Astrocyte of the cerebellum (primary cell): Measurements from ENCODE around the gene VNN1.
"Not testable (repeated sequence)": the region's sequence is repeated elsewhere in the genome, so short reads cannot be mapped to it uniquely, and the experiment has no call there.

ENCODE experiments used
- DNase-seq: peaks from one replicate; pipeline ENCODE4 v3.0.0-alpha.2; 2011; ENCODE audit warnings: low read depth
- H3K4me3 ChIP-seq: 2 replicates; pipeline ENCODE4 v1.5.1; 2011; ENCODE audit warnings: mild to moderate bottlenecking, low read depth, low read length, moderate library complexity
- in situ Hi-C: cut with HindIII; loops from 2 replicates; pipeline ENCODE4 v1.10.0; 2017; ENCODE audit warnings: low sequenced_read_pairs
- TF ChIP-seq, protein P1 (sequence below): IDR thresholded peaks from 2 replicates; pipeline ENCODE4 v1.5.1; 2012; ENCODE audit warnings: low read length, low read depth, moderate library complexity, mild to moderate bottlenecking; ENCODE audit errors: missing control alignments

The VNN1 gene

DNA sequence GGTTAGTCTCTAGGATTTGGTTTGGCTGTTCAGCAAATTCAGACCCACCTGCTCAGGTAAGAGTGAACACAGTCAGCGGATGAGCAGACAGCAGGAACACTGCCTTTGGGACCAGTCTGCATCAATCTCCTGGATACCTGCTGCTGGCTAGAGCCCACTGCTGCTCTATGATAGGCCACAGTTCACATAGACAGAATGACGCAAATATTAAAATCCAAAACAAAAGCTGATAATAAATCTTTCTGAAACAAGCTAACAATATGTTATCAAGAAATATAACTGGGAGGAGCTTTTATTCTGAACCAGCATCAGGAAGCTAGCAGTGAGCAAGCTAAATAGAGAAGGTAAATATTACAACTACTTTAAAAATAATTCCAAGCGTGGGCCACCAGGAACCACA, 54.8 kb downstream of the VNN1 start, which contains the start of gene TAAR1:
TSS of gene TAAR1 (minus strand) at position 101 of the 400 bp plus-strand sequence. CDS start 13,179 bp downstream, outside the sequence.
- DNase-seq, result no peak
- TF ChIP-seq, protein P1, sequence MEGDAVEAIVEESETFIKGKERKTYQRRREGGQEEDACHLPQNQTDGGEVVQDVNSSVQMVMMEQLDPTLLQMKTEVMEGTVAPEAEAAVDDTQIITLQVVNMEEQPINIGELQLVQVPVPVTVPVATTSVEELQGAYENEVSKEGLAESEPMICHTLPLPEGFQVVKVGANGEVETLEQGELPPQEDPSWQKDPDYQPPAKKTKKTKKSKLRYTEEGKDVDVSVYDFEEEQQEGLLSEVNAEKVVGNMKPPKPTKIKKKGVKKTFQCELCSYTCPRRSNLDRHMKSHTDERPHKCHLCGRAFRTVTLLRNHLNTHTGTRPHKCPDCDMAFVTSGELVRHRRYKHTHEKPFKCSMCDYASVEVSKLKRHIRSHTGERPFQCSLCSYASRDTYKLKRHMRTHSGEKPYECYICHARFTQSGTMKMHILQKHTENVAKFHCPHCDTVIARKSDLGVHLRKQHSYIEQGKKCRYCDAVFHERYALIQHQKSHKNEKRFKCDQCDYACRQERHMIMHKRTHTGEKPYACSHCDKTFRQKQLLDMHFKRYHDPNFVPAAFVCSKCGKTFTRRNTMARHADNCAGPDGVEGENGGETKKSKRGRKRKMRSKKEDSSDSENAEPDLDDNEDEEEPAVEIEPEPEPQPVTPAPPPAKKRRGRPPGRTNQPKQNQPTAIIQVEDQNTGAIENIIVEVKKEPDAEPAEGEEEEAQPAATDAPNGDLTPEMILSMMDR, result no peak
- in situ Hi-C loops, result no loop called here
- H3K4me3 ChIP-seq, result no peak within 1 kb of the TSS

DNA sequence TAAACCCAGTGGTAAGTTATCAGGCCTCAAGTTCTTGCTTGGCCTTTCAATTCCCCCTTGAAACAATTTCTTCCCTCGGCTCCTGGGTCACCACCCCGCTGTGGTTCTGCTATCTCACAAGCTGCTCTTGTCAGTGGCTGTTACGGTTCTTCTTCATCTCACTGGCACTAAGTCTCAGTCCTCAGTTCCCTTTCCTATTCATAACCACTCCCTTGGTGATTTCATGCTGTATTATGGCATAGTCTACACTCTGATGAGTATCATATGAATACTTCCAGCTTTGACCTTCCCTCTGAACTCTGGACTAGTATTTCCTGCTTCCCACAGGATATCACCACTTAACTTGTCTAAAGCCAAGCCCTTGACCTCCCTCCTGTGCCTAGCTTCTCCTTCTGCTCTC, 62.8 kb downstream of the VNN1 start:
- TF ChIP-seq, protein P1, result no peak
- in situ Hi-C loops, result no loop called here
- no peak for DNase-seq
- H3K4me3 ChIP-seq, result no peak overlapping the region

DNA sequence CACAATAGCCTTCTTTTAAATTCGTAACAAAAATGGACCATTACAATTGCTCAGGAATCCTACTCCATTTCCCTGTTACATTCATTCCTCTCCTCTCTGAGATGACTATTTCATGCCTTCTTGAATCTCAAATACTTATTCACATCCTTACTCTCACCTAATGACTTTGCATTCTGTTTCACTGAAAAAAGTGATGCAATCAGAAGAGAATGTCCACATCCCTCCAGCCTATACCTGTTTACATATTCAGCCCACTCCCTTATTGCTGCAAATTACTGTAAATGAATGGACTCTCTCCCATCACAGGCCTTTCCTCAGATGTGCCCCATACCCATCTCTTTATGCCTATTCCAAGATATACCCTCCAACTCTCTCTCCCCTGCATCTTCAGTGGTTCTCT, 63.4 kb downstream of the VNN1 start:
- TF ChIP-seq, protein P1, result no peak
- DNase-seq, result no peak
- in situ Hi-C loops, result no loop called here
- no peak overlapping the region for H3K4me3 ChIP-seq

DNA sequence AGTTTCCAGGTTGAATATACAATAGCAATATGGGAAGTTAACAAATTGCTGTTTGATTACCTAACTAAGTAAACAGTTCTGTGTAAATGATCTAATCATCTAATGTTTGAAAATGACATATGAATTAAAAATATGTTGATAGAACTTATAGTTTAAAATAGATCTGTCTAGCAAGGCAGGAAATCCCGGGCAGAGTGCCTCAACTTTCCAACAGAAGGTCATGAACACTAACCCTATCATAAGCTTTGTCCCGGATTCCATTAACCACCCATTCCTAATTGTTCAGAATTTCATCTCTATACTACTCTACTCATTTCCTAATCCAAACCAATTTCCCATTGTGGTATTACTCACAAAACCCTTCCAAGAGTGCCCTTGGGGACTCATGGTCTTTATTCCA, 65.0 kb downstream of the VNN1 start:
- no peak overlapping the region for H3K4me3 ChIP-seq
- in situ Hi-C loops, result no loop called here
- TF ChIP-seq, protein P1, result no peak
- DNase-seq, result no peak

DNA sequence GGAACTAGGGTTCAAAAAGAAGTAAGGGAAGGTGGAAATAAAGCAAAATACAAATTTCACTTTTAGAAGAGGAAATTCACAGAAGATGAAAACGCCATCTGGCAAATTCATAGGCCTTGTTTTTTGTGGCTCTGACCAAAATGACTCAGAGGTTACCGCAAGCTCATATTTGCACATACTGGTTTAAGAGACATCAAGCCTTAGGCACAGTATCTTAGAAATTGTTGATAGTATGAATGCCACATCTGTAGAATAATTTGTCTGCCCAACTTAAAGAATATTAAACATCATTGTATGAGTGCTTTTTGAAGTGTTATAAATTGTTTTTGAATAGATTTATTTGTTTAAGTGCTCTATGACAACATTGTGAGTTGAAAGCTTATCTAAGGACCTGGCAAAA, 65.5 kb downstream of the VNN1 start:
- no peak overlapping the region for H3K4me3 ChIP-seq
- peak; percentile 57 for DNase-seq
- in situ Hi-C loops, result no loop called here
- TF ChIP-seq, protein P1, result no peak

DNA sequence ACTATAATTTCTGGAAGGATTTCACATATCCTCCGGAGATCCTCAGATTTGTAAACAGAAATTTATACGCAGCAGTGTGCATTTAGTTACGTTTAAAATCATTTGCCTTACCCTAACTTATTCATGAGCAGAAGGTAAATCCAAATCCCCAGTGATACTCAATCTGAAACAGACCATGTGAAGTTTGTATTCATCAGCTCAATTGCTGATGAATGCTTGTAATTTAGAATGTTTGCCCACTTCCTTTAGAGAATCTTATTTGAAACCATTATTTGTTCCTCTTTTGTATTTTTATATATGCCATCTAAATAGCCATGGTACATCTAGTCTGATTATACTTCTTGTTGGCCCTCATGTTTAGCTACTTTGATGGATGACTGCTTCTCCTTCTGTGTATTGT, 70.3 kb downstream of the VNN1 start:
- DNase-seq, result no peak
- TF ChIP-seq, protein P1, result no peak
- in situ Hi-C loops, result no loop called here
- H3K4me3 ChIP-seq, result no peak overlapping the region

DNA sequence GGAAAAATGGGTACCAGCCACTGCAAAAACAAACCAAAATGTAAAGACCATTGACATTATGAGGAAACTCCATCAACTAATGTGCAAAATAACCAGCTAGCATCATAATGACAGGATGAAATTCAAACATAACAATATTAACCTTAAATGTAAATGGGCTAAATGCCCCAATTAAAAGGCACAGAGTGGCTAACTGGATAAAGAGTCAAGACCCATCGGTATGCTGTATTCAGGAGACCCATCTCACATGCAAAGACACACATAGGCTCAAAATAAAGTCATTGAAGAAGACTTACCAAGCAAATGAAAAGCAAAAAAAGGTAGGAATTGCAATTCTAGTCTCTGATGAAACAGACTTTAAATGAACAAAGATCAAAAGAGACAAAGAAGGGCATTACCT, 76.7 kb downstream of the VNN1 start:
- H3K4me3 ChIP-seq, DNase-seq, in situ Hi-C loops: not testable (repeated sequence)

DNA sequence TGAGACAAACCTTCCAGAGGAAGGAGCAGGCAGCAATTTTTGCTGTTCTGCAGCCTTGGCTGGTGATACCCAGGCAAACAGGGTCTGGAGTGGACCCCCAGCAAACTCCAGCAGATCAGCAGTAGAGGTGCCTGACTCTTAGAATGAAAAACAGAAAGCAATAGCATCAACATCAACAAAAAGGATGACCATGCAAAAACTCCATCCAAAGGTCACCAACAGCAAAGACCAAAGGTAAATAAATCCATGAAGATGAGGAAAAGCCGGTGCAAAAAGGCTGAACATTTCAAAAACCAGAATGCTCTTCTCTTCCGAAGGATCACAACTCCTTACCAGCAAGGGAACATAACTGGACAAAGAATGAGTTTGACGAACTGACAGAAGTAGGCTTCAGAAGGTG, 77.9 kb downstream of the VNN1 start:
- in situ Hi-C loops, DNase-seq, H3K4me3 ChIP-seq: not testable (repeated sequence)

DNA sequence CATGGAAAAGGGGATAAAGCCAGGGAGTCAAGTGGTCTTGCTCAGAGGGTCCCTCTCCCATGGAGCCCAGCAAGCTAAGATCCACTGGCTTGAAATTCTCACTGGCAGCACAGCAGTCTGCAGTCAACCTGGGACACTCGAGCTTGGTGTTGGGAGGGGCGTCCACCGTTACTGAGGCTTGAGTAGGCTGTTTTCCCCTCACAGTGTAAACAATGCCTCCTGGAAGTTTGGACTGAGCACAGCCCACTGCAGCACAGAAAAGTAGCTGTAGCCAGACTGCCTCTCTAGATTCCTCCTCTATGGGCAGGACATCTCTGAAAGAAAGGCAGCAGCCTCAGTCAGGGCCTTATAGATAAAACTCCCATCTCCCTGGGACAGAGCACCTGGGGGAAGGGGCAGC, 78.6 kb downstream of the VNN1 start:
- in situ Hi-C loops, H3K4me3 ChIP-seq, DNase-seq: not testable (repeated sequence)
